ENCODE data around the gene UBAC1. TPM values are rescaled to one million over a fixed set of nuclear protein-coding genes. Genes with fewer than 3 reads are reported as not detected.

The UBAC1 gene
- total and polyA plus RNA-seq, 4 donors: 16.2 to 115 (median 16.4) TPM

GRCh38 chr9:135956802-135957174 is 4.4 kb downstream of the UBAC1 start:
- Histone ChIP-seq H3K9ac (ENCODE audit: low read depth in 1 of 2, low read length in 2 of 2) (no peak overlapping the region), H3K4me1 (ENCODE audit: control insufficient read depth in 4 of 4, insufficient read depth in 4 of 4, low read length in 3 of 4) (peaks cover 5 to 28% (median 15%) of the 10 kb centered on the region in 4 donors), H3K4me3 (ENCODE audit: low read depth in 1 of 3, low read length in 3 of 3) (no peak overlapping the region), H3K27me3 (ENCODE audit: control insufficient read depth in 4 of 4, insufficient read depth in 4 of 4, low read length in 3 of 4) (no peaks in the 10 kb centered on the region), H3K36me3 (ENCODE audit: control insufficient read depth in 4 of 4, insufficient read depth in 3 of 4, low read depth in 1 of 4, low read length in 3 of 4) (peaks cover 2 to 15% (median 5%) of the 10 kb centered on the region in 4 donors), H3K9me3 (ENCODE audit: control insufficient read depth in 4 of 4, low read length in 3 of 4) (no peaks in the 10 kb centered on the region), H3K27ac (ENCODE audit: low read depth in 1 of 2, low read length in 2 of 2) (no peak overlapping the region)
- DNase-seq (ENCODE audit: low spot score): no peak
- TF ChIP-seq HNF4A (conservative IDR thresholded peaks at IDR 0.05) (no peak), RAD21 (IDR thresholded peaks at IDR 0.05) (no peak), HNF4G (IDR thresholded peaks at IDR 0.05) (no peak), EGR1 (IDR thresholded peaks at IDR 0.05; ENCODE audit: low read depth in 2 of 2) (no peak), JUND (IDR thresholded peaks at IDR 0.05) (no peak), MAX (IDR thresholded peaks at IDR 0.05) (no peak), ATF3 (IDR thresholded peaks at IDR 0.05) (no peak), RXRA (IDR thresholded peaks at IDR 0.05) (no peak), SP1 (IDR thresholded peaks at IDR 0.05) (no peak), YY1 (IDR thresholded peaks at IDR 0.05) (no peak), FOXA1 (IDR thresholded peaks at IDR 0.05) (no peak), REST (IDR thresholded peaks at IDR 0.05) (no peak)
- TF ChIP-seq, protein P1, sequence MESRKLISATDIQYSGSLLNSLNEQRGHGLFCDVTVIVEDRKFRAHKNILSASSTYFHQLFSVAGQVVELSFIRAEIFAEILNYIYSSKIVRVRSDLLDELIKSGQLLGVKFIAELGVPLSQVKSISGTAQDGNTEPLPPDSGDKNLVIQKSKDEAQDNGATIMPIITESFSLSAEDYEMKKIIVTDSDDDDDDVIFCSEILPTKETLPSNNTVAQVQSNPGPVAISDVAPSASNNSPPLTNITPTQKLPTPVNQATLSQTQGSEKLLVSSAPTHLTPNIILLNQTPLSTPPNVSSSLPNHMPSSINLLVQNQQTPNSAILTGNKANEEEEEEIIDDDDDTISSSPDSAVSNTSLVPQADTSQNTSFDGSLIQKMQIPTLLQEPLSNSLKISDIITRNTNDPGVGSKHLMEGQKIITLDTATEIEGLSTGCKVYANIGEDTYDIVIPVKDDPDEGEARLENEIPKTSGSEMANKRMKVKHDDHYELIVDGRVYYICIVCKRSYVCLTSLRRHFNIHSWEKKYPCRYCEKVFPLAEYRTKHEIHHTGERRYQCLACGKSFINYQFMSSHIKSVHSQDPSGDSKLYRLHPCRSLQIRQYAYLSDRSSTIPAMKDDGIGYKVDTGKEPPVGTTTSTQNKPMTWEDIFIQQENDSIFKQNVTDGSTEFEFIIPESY (IDR thresholded peaks at IDR 0.05): no peak
- WGBS: 95% methylated on average over 8 of the region's 8 CpGs

- H3K36me3 ChIP-seq (ENCODE audit: control insufficient read depth in 4 of 4, insufficient read depth in 3 of 4, low read depth in 1 of 4, low read length in 3 of 4): peaks cover 2 to 15% (median 7%) of the 10 kb centered on the region in 4 donors
These were observed 5.0 kb downstream of the UBAC1 start for GRCh38 chr9:135955934-135956801.

More at GRCh38 chr9:135955934-135956801, 5.0 kb downstream of the UBAC1 start:
- TF ChIP-seq YY1 (IDR thresholded peaks at IDR 0.05) (no peak), EGR1 (IDR thresholded peaks at IDR 0.05; ENCODE audit: low read depth in 2 of 2) (no peak), FOXA1 (IDR thresholded peaks at IDR 0.05) (no peak)
- no peak overlapping the region for H3K9ac ChIP-seq (ENCODE audit: low read depth in 1 of 2, low read length in 2 of 2)
- no peak for DNase-seq (ENCODE audit: low spot score)
- no peak overlapping the region for H3K4me3 ChIP-seq (ENCODE audit: low read depth in 1 of 3, low read length in 3 of 3)
- H3K4me1 ChIP-seq (ENCODE audit: control insufficient read depth in 4 of 4, insufficient read depth in 4 of 4, low read length in 3 of 4): peaks cover 5 to 24% (median 14%) of the 10 kb centered on the region in 4 donors
- H3K27me3 ChIP-seq (ENCODE audit: control insufficient read depth in 4 of 4, insufficient read depth in 4 of 4, low read length in 3 of 4): no peaks in the 10 kb centered on the region
- no peaks in the 10 kb centered on the region for H3K9me3 ChIP-seq (ENCODE audit: control insufficient read depth in 4 of 4, low read length in 3 of 4)
- no peak overlapping the region for H3K27ac ChIP-seq (ENCODE audit: low read depth in 1 of 2, low read length in 2 of 2)
- 92% methylated on average over 32 of the region's 32 CpGs for WGBS

Data from liver (tissue), 9 donors.